GM12801 (cell line): ENCODE results near the gene RREB1.

ENCODE experiments used
- CTCF ChIP-seq: IDR thresholded peaks from one replicate; pipeline ENCODE4 v1.5.1; 2011; ENCODE audit warnings: control low read depth; ENCODE audit not compliant: insufficient read length; ENCODE audit errors: extremely low read depth

The RREB1 gene

GRCh38 chr6:7110092-7110792, 2.5 kb downstream of the RREB1 start:
- TF ChIP-seq CTCF, result no peak

- no peak for TF ChIP-seq CTCF
Observed at GRCh38 chr6:7111095-7111690, 3.4 kb downstream of the RREB1 start.

GRCh38 chr6:7112171-7112570, 4.4 kb downstream of the RREB1 start:
- TF ChIP-seq CTCF, result no peak

GRCh38 chr6:7112741-7113313, 5.1 kb downstream of the RREB1 start:
- no peak for TF ChIP-seq CTCF

GRCh38 chr6:7114744-7115458, 7.1 kb downstream of the RREB1 start:
- TF ChIP-seq CTCF, result no peak

- no peak for TF ChIP-seq CTCF
Observed at GRCh38 chr6:7115543-7116231, 7.9 kb downstream of the RREB1 start.

GRCh38 chr6:7119272-7119801, 11.6 kb downstream of the RREB1 start:
- TF ChIP-seq CTCF, result no peak
